ENCODE data around the gene ARHGAP12. TPM values are rescaled to one million over a fixed set of nuclear protein-coding genes. Genes with fewer than 3 reads are reported as not detected.

Gene ARHGAP12
- polyA plus RNA-seq, 1 donor from 2014 or later = 62.6 TPM

DNA sequence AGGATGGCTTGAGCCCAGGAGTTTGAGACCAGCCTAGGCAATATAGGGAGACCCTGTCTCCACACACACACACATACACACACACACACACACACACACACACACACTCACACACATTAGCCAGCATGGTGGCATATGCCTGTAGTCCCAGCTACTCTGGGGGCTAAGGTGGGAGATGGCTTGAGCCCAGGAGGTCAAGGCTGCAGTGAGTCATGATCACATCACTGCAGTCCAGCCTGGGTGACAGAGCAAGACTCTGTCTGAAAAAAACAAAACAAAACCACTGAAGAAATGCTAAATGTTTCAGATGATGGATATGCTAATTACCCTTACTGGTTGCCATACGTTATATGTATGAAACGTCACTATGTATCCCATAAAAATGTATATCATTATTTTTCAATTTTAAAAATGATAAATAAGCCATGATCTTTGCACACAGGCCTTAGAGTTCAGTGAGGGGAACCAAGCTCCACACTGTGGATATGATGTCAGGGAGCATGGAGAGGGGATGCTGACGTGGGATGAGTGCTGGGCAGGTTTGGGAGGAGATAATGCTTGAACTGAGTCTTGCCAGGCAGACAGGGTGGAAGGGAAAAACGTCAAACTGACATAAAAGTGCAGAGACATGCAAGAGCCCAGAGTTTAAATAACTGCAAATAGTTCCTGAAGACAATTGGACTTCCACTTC lies 45.9 kb upstream of the ARHGAP12 start:
- no peak for TF ChIP-seq RAD21 (conservative IDR thresholded peaks at IDR 0.05)
- no peak for TF ChIP-seq EZH2 (IDR thresholded peaks at IDR 0.05; ENCODE audit: borderline replicate concordance, insufficient read depth, low read length, poor library complexity, severe bottlenecking)
- TF ChIP-seq POLR2AphosphoS5 (IDR thresholded peaks at IDR 0.05) = no peak
- TF ChIP-seq EP300 (conservative IDR thresholded peaks at IDR 0.05; ENCODE audit: poor library complexity, severe bottlenecking) = no peak
- TF ChIP-seq MXI1 (conservative IDR thresholded peaks at IDR 0.05; ENCODE audit: poor library complexity, severe bottlenecking) = no peak
- TF ChIP-seq, protein P1, sequence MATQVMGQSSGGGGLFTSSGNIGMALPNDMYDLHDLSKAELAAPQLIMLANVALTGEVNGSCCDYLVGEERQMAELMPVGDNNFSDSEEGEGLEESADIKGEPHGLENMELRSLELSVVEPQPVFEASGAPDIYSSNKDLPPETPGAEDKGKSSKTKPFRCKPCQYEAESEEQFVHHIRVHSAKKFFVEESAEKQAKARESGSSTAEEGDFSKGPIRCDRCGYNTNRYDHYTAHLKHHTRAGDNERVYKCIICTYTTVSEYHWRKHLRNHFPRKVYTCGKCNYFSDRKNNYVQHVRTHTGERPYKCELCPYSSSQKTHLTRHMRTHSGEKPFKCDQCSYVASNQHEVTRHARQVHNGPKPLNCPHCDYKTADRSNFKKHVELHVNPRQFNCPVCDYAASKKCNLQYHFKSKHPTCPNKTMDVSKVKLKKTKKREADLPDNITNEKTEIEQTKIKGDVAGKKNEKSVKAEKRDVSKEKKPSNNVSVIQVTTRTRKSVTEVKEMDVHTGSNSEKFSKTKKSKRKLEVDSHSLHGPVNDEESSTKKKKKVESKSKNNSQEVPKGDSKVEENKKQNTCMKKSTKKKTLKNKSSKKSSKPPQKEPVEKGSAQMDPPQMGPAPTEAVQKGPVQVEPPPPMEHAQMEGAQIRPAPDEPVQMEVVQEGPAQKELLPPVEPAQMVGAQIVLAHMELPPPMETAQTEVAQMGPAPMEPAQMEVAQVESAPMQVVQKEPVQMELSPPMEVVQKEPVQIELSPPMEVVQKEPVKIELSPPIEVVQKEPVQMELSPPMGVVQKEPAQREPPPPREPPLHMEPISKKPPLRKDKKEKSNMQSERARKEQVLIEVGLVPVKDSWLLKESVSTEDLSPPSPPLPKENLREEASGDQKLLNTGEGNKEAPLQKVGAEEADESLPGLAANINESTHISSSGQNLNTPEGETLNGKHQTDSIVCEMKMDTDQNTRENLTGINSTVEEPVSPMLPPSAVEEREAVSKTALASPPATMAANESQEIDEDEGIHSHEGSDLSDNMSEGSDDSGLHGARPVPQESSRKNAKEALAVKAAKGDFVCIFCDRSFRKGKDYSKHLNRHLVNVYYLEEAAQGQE (IDR thresholded peaks at IDR 0.05; ENCODE audit: borderline replicate concordance) = no peak
- no peak for TF ChIP-seq CTCF (IDR thresholded peaks at IDR 0.05; ENCODE audit: poor library complexity, severe bottlenecking)
- TF ChIP-seq TAF1 (IDR thresholded peaks at IDR 0.05; ENCODE audit: low read depth) = no peak
- no peak for TF ChIP-seq SMC3 (conservative IDR thresholded peaks at IDR 0.05; ENCODE audit: poor library complexity)
- no peak overlapping the region for H3K4me2 ChIP-seq (ENCODE audit: low read length)
- H3K9ac ChIP-seq (ENCODE audit: low read length) = no peak overlapping the region
- no peaks in the 10 kb centered on the region for H3F3A ChIP-seq (ENCODE audit: insufficient read depth, low read length, poor library complexity, severe bottlenecking)
- no peaks in the 10 kb centered on the region for H4K20me1 ChIP-seq (ENCODE audit: insufficient read depth)
- H3K79me2 ChIP-seq (replicated peaks; ENCODE audit: insufficient read depth, low read length) = no peaks in the 10 kb centered on the region
- H3K36me3 ChIP-seq (ENCODE audit: insufficient read depth, low read length) = no peaks in the 10 kb centered on the region
- H3K9me2 ChIP-seq (ENCODE audit: insufficient read depth, low read length) = no peaks in the 10 kb centered on the region
- no peak overlapping the region for H2AFZ ChIP-seq (ENCODE audit: low read depth, low read length)
- no peak overlapping the region for H3K4me3 ChIP-seq (ENCODE audit: low read length)
- H3K27me3 ChIP-seq (ENCODE audit: insufficient read depth, low read depth, low read length) = no peaks in the 10 kb centered on the region
- H3K9me3 ChIP-seq (ENCODE audit: low read length) = no peaks in the 10 kb centered on the region
- no peak overlapping the region for H3K27ac ChIP-seq (ENCODE audit: low read length)

DNA sequence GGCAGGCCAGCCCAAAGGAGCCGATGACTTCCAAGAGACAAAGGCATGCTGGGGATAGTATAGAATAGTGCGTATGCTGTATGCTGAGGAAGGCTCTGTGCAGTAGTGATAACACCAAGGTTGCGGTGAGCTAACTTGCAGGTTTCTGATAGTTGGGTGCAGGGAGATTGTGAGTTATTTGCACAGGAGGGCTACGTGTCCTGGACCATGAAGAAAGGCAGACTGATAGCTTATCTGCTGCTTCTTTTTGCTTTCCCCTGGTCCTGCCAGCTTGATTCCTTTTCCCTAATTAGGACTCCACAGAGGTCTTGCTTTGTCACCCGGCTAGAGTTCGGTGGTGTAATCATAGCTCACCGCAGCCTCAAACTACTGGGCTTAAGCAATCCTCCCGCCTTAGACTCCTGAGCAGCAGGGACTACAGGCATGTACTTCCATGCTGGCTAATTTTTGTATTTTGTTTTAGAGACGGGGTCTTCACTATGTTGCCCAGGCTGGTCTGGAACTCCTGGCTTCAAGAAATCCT lies 43.9 kb upstream of the ARHGAP12 start:
- H3K27ac ChIP-seq (ENCODE audit: low read length) = no peak overlapping the region
- H3K9me3 ChIP-seq (ENCODE audit: low read length) = no peaks in the 10 kb centered on the region

More for the DNA sequence above, 43.9 kb upstream of the ARHGAP12 start:
- no peak overlapping the region for H3K4me3 ChIP-seq (ENCODE audit: low read length)
- no peaks in the 10 kb centered on the region for H3K36me3 ChIP-seq (ENCODE audit: insufficient read depth, low read length)
- no peaks in the 10 kb centered on the region for H3K9me2 ChIP-seq (ENCODE audit: insufficient read depth, low read length)
- no peak overlapping the region for H3K4me2 ChIP-seq (ENCODE audit: low read length)
- no peaks in the 10 kb centered on the region for H4K20me1 ChIP-seq (ENCODE audit: insufficient read depth)
- TF ChIP-seq CTCF (IDR thresholded peaks at IDR 0.05; ENCODE audit: poor library complexity, severe bottlenecking) = no peak
- no peak for TF ChIP-seq RAD21 (conservative IDR thresholded peaks at IDR 0.05)
- no peak for TF ChIP-seq EP300 (conservative IDR thresholded peaks at IDR 0.05; ENCODE audit: poor library complexity, severe bottlenecking)
- TF ChIP-seq, protein P1 (IDR thresholded peaks at IDR 0.05; ENCODE audit: borderline replicate concordance) = no peak
- TF ChIP-seq SMC3 (conservative IDR thresholded peaks at IDR 0.05; ENCODE audit: poor library complexity) = no peak
- no peak for TF ChIP-seq MXI1 (conservative IDR thresholded peaks at IDR 0.05; ENCODE audit: poor library complexity, severe bottlenecking)
- TF ChIP-seq TAF1 (IDR thresholded peaks at IDR 0.05; ENCODE audit: low read depth) = no peak
- TF ChIP-seq EZH2 (IDR thresholded peaks at IDR 0.05; ENCODE audit: borderline replicate concordance, insufficient read depth, low read length, poor library complexity, severe bottlenecking) = no peak
- TF ChIP-seq POLR2AphosphoS5 (IDR thresholded peaks at IDR 0.05) = no peak
- H3K9ac ChIP-seq (ENCODE audit: low read length) = no peak overlapping the region
- H2AFZ ChIP-seq (ENCODE audit: low read depth, low read length) = no peak overlapping the region
- H3K27me3 ChIP-seq (ENCODE audit: insufficient read depth, low read depth, low read length) = no peaks in the 10 kb centered on the region
- no peaks in the 10 kb centered on the region for H3F3A ChIP-seq (ENCODE audit: insufficient read depth, low read length, poor library complexity, severe bottlenecking)
- no peaks in the 10 kb centered on the region for H3K79me2 ChIP-seq (replicated peaks; ENCODE audit: insufficient read depth, low read length)

Measured in neural cell (in vitro differentiated cells).